HG03159 (cell line): ENCODE results near the gene CNBD2.
"Not testable (repeated sequence)": the region's sequence is repeated elsewhere in the genome, so short reads cannot be mapped to it uniquely, and the experiment has no call there.

ENCODE experiments used
- ATAC-seq: cut with Tn5 transposase; IDR thresholded peaks from one replicate; pipeline ENCODE4 v1.9.1; 2021; ENCODE audit warnings: mild to moderate bottlenecking, moderate library complexity; ENCODE audit not compliant: unreplicated experiment

Gene CNBD2

GRCh38 chr20:35974256-35974655, 5.9 kb downstream of the CNBD2 start:
- no peak for ATAC-seq

DNA sequence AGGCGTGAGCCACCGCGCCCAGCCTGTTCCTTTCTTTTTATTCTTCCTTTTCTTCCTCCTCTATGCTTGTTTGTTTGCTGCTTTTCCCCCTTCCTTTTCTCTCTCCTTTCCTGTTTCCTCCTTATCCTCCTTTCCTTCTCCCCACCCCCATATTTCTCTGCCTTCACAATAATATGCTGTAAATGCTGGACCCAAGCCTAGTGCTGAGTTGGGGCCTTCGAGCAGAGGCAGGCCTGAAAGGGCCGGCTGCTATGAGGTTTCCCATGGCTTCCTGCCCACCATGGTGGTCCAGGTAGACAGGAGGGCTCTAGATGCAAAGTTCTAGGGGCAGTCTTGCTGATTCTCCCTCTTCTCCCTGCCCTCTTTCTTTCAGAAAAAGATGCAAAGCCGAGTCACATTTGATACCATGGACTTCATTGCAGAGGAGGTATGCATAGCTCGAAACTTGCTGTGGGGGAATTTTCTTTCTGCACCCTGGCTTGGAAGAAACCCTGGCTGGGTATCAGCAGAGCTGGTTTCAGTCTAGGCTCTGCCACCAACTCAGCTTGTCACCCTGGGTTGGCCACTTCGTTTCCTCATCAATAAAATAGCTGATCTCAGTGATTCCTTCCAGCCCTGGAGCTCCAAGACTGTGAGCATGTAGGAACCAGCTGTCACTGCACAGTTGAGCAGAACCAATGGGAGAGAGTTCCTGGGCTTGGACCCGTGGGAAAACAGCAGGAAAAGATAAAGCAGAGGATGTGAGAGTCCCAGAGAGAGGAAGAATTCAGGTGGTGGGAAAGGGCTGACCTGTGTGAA, 7.4 kb downstream of the CNBD2 start:
- ATAC-seq, result no peak

DNA sequence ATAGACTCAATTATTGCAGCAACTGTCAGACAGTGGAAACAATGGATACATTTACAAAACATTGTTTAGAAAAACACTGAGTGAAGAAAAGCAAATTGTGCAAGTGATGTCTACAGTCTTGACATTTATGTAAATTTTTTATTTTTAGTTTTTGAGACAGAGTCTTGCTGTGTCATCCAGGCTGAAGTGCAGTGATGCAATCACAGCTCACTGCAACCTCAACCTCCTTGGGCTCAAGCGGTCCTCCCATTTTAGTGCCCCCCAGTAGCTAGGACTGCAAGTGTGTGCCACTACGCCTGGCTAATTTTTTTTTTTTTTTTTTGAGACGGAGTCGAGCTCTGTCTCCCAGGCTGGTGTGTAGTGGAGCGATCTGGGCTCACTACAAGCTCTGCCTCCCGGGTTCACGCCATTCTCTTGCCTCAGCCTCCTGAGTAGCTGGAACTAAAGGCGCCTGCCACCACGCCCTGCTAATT, 9.7 kb downstream of the CNBD2 start:
- no peak for ATAC-seq

- no peak for ATAC-seq
Observed at GRCh38 chr20:35979544-35979943, 11.2 kb downstream of the CNBD2 start.

DNA sequence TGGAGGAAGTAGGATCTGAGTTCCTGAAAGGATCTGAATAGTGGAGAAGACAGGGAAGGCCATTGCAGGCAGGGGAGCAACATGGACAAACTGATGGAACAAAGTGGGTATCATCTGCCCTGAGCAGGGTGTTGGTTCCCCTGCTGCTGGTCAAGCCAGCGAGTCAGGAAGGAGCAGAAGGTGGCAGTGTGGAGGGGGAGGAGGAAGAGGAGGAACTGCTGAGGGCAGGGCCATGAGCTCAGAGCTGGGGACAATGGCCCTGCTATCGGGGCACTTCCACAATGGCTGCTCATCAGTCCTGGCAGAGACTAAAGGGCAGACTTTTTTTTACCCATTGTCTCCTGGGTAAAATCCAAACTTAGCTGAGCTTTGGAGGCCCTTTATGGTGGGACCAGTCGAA, 13.6 kb downstream of the CNBD2 start:
- ATAC-seq, result no peak

GRCh38 chr20:35984382-35984781, 16.0 kb downstream of the CNBD2 start:
- ATAC-seq, result no peak

DNA sequence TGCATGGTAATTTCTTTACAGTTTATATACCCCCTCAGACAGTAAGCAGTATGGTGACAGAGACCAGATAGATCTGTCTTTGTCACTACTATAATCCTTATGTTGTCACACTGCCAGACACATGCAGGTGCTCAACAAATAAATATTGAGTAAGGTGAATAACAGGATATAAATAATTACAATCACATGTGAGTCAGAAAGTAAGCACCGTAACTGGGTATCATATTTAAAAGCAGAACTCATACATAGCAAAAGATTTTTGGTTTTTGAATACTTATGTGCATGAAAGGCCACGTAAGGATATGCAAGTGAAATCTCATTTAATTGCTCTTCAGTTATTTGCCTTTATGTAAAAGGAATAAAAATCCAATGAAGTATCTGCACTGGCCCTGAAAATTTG, 17.4 kb downstream of the CNBD2 start:
- ATAC-seq, result no peak

- no peak for ATAC-seq
Observed at GRCh38 chr20:35988910-35989463, 20.6 kb downstream of the CNBD2 start.

GRCh38 chr20:35991142-35991771, 22.9 kb downstream of the CNBD2 start:
- no peak for ATAC-seq

GRCh38 chr20:35992713-35993335, 24.4 kb downstream of the CNBD2 start:
- ATAC-seq, result no peak

GRCh38 chr20:35994994-35995453, 26.6 kb downstream of the CNBD2 start:
- no peak for ATAC-seq

GRCh38 chr20:35996492-35996891, 28.1 kb downstream of the CNBD2 start:
- ATAC-seq, result not testable (repeated sequence)

DNA sequence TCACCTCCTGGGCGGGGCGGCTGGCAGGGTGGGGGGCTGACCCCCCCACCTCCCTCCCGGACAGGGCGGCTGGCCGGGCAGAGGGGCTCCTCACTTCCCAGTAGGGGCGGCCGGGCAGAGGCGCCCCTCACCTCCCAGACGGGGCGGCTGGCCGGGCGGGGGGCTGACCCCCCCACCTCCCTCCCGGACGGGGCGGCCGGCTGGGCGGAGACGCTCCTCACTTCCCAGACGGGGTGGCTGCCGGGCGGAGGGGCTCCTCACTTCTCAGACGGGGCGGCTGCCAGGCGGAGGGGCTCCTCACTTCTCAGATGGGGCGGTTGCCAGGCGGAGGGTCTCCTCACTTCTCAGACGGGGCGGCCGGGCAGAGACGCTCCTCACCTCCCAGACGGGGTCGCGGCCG, 32.9 kb downstream of the CNBD2 start:
- ATAC-seq, result not testable (repeated sequence)

DNA sequence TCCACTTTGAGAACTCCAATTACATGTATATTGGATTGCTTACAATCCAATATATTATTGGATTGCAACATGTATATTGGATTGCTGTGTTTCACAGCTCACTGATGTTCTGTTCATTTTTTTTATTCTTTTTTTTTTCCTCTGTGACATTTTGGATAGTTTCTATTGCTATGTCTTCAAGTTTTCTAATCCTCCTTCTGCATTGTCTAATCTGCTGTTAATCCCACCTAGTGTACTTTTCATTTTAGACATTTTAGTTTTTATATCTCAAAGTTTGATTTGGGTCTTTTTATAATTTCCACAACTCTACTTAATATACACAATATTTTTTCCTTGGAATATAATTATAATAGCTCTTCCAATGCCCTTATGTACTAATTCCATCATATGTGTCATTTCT, 34.5 kb downstream of the CNBD2 start:
- ATAC-seq, result no peak

GRCh38 chr20:36004045-36004444, 35.7 kb downstream of the CNBD2 start:
- ATAC-seq, result no peak

GRCh38 chr20:36008461-36009035, 40.2 kb downstream of the CNBD2 start:
- no peak for ATAC-seq

DNA sequence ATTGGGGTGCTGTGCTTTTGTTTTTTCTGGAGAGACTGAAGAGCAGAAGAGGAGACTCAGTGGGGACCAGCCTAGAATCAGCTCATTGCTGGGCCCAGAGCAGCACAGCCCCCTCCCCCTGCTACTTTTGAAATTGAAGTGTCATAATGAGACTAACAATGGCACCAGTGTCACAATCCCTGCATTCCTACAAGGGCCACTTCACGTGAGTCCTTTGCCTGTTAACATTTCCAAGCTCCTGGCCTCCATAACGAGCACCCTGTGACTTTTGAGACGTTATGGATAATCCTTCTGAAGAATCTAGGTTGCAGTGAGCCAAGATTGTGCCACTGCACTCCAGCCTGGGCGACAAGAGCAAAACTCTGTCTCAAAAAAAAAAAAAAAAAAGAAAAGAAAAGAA, 41.7 kb downstream of the CNBD2 start:
- ATAC-seq, result no peak

GRCh38 chr20:36010825-36011224, 42.4 kb downstream of the CNBD2 start:
- no peak for ATAC-seq

DNA sequence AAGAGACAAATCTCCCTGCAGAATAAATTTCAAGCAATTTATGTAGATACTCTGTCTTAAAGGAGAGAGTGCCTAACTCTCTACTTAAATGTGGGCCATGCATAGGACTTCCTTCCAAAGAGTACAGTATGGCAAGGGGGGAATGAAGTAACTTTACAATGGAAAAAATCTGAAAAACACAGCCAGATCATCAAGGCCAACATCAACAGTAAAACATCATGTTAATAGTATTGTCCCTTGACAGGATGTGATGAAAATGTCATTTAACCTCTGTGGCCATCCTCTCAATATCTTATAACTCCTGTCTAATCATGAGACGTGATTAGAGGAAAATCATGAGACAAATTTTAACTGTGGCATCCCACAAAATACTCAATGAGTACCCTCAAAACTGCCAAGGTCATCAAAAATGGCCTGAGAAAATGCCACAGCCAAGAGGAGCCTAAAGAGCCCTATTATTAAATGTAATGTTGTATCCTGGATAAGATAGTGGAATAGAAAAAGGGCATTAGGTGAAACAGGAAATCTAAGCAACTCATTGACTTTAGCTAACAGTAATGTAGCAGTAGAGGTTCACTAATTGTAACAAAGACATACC, 47.5 kb downstream of the CNBD2 start:
- ATAC-seq, result no peak

- ATAC-seq, result no peak
Observed at GRCh38 chr20:36017048-36017951, 48.9 kb downstream of the CNBD2 start.
